H9 (cell line): ENCODE data around the gene EIF2S2. TPM values are rescaled to one million over a fixed set of nuclear protein-coding genes. Genes with fewer than 3 reads are reported as not detected.
"Not testable (repeated sequence)": the region's sequence is repeated elsewhere in the genome, so short reads cannot be mapped to it uniquely, and the experiment has no call there.

ENCODE experiments used
- DNase-seq: peaks from one replicate; pipeline ENCODE4 v3.0.0-alpha.2; 2017
- H2AFZ ChIP-seq: one replicate; pipeline ENCODE4 v1.6.1; 2013; ENCODE audit warnings: mild to moderate bottlenecking, low read length, control low read depth, moderate library complexity
- H2AK5ac ChIP-seq: 2 replicates; pipeline ENCODE4 v1.6.1; 2013; ENCODE audit warnings: low read length, control low read depth, mixed read lengths; ENCODE audit not compliant: insufficient read length
- H2BK120ac ChIP-seq: one replicate; pipeline ENCODE4 v1.6.1; 2013; ENCODE audit warnings: low read depth, mild to moderate bottlenecking, low read length, control low read depth, inconsistent platforms; ENCODE audit not compliant: poor library complexity, severe bottlenecking
- H2BK12ac ChIP-seq: 2 replicates; pipeline ENCODE4 v1.6.1; 2013; ENCODE audit warnings: low read length, control low read depth, mixed read lengths, low read depth; ENCODE audit not compliant: insufficient read length
- H2BK15ac ChIP-seq: 2 replicates; pipeline ENCODE4 v1.6.1; 2013; ENCODE audit warnings: low read depth, low read length, control low read depth
- H2BK20ac ChIP-seq: one replicate; pipeline ENCODE4 v1.6.1; 2013; ENCODE audit warnings: low read depth, mild to moderate bottlenecking, low read length, control low read depth, inconsistent platforms; ENCODE audit not compliant: poor library complexity, severe bottlenecking
- H2BK5ac ChIP-seq: 2 replicates; pipeline ENCODE4 v1.6.1; 2013; ENCODE audit warnings: low read length, control low read depth, mixed read lengths; ENCODE audit not compliant: insufficient read length
- H3K14ac ChIP-seq: 2 replicates; pipeline ENCODE4 v1.6.1; 2013; ENCODE audit warnings: low read length, control low read depth; ENCODE audit not compliant: insufficient read depth
- H3K18ac ChIP-seq: 2 replicates; pipeline ENCODE4 v1.6.1; 2013; ENCODE audit warnings: low read depth, mild to moderate bottlenecking, mixed read lengths, low read length, control low read depth; ENCODE audit not compliant: insufficient read length
- H3K23ac ChIP-seq: 2 replicates; pipeline ENCODE4 v1.6.1; 2013; ENCODE audit warnings: low read length, control low read depth, mixed read lengths, low read depth; ENCODE audit not compliant: insufficient read length
- H3K23me2 ChIP-seq: 2 replicates; pipeline ENCODE4 v1.6.1; 2013; ENCODE audit warnings: low read depth, mild to moderate bottlenecking, mixed read lengths, low read length, control low read depth; ENCODE audit not compliant: insufficient read length, poor library complexity, severe bottlenecking
- H3K27ac ChIP-seq: 2 replicates; pipeline ENCODE4 v1.5.1; 2013; ENCODE audit warnings: low read length, control low read depth, mixed read lengths, low read depth; ENCODE audit not compliant: insufficient read length
- H3K27me3 ChIP-seq: 2 replicates; pipeline ENCODE4 v1.6.1; 2013; ENCODE audit warnings: low read length, control low read depth, inconsistent platforms; ENCODE audit not compliant: insufficient read depth
- H3K4ac ChIP-seq: 2 replicates; pipeline ENCODE4 v1.6.1; 2013; ENCODE audit warnings: low read depth, mild to moderate bottlenecking, control low read depth, inconsistent platforms, low read length, moderate library complexity
- H3K4me1 ChIP-seq: 2 replicates; pipeline ENCODE4 v1.6.1; 2013; ENCODE audit warnings: low read length, control low read depth, inconsistent platforms; ENCODE audit not compliant: insufficient read depth
- H3K4me2 ChIP-seq: 2 replicates; pipeline ENCODE4 v1.6.1; 2013; ENCODE audit warnings: low read length, control low read depth, mixed read lengths; ENCODE audit not compliant: insufficient read length, insufficient read depth
- H3K56ac ChIP-seq: 2 replicates; pipeline ENCODE4 v1.6.1; 2013; ENCODE audit warnings: low read depth, mild to moderate bottlenecking, mixed read lengths, low read length, control low read depth; ENCODE audit not compliant: insufficient read length
- H3K79me1 ChIP-seq: 2 replicates; pipeline ENCODE4 v1.6.1; 2013; ENCODE audit warnings: low read depth, mild to moderate bottlenecking, moderate library complexity, low read length, control low read depth, inconsistent platforms; ENCODE audit not compliant: insufficient read depth, poor library complexity, severe bottlenecking
- H3K79me2 ChIP-seq: 2 replicates; pipeline ENCODE4 v1.6.1; 2013; ENCODE audit warnings: low read length, control low read depth, inconsistent platforms; ENCODE audit not compliant: insufficient read depth
- H3K9ac ChIP-seq: 2 replicates; pipeline ENCODE4 v1.6.1; 2013; ENCODE audit warnings: low read length, control low read depth, mixed read lengths; ENCODE audit not compliant: insufficient read length; ENCODE audit errors: extremely low read depth
- H3K9me3 ChIP-seq: one replicate; pipeline ENCODE4 v1.6.1; 2013; ENCODE audit warnings: low read depth, low read length, inconsistent platforms; ENCODE audit not compliant: control insufficient read depth
- H3T11ph ChIP-seq: one replicate; pipeline ENCODE4 v1.6.1; 2013; ENCODE audit warnings: mild to moderate bottlenecking, low read length, control low read depth, inconsistent platforms
- H4K20me1 ChIP-seq: one replicate; pipeline ENCODE4 v1.6.1; 2013; ENCODE audit not compliant: control insufficient read depth, insufficient read length, insufficient read depth
- H4K5ac ChIP-seq: 2 replicates; pipeline ENCODE4 v1.6.1; 2013; ENCODE audit warnings: low read depth, mild to moderate bottlenecking, mixed read lengths, low read length, control low read depth; ENCODE audit not compliant: insufficient read length
- H4K8ac ChIP-seq: replicated peaks from 2 replicates; pipeline ENCODE4 v1.6.1; 2013; ENCODE audit warnings: low read length, control low read depth, mixed read lengths, low read depth; ENCODE audit not compliant: insufficient read length
- H4K91ac ChIP-seq: 2 replicates; pipeline ENCODE4 v1.6.1; 2013; ENCODE audit warnings: low read depth, mild to moderate bottlenecking, moderate library complexity, mixed read lengths, low read length, control low read depth; ENCODE audit not compliant: insufficient read length
- H3K27ac Mint-ChIP-seq, 3 experiments: 2 replicates in 2 of 3; 3 replicates in 1 of 3; pipeline ENCODE4 v1.8.0; 2020 to 2021; ENCODE audit warnings: mixed read lengths in 3 of 3, mild to moderate bottlenecking in 1 of 3, moderate library complexity in 1 of 3
- H3K27me3 Mint-ChIP-seq: 2 replicates; pipeline ENCODE4 v1.8.0; 2021; ENCODE audit warnings: low read depth, mild to moderate bottlenecking, moderate library complexity, mixed read lengths
- H3K36me3 Mint-ChIP-seq, 3 experiments: 2 replicates in 2 of 3; 3 replicates in 1 of 3; pipeline ENCODE4 v1.8.0; 2020 to 2021; ENCODE audit warnings: low read depth in 3 of 3, mixed read lengths in 3 of 3; ENCODE audit not compliant: insufficient read depth in 1 of 3
- H3K4me1 Mint-ChIP-seq, 2 experiments: 2 replicates each; pipeline ENCODE4 v1.8.0; 2020; ENCODE audit warnings: mixed read lengths in 2 of 2
- H3K4me3 Mint-ChIP-seq, 2 experiments: 2 replicates in 1 of 2; 3 replicates in 1 of 2; pipeline ENCODE4 v1.8.0; 2020 to 2021; ENCODE audit warnings: mild to moderate bottlenecking in 2 of 2, mixed read lengths in 2 of 2, moderate library complexity in 1 of 2
- H3K9me3 Mint-ChIP-seq, 2 experiments: 2 replicates in 1 of 2; 3 replicates in 1 of 2; pipeline ENCODE4 v1.8.0; 2020; ENCODE audit warnings: mild to moderate bottlenecking in 2 of 2, mixed read lengths in 2 of 2, moderate library complexity in 1 of 2
- WGBS: extraction: QIAGEN DNeasy Blood & Tissue Kit; methylation state at CpG from one replicate; pipeline ENCODE4 v1.1.7; 2013; ENCODE audit warnings: missing lambda C conversion rate, low lambda C conversion rate, mixed read lengths; ENCODE audit not compliant: insufficient read length; ENCODE audit errors: extremely low coverage; 5-methylcytosine and 5-hydroxymethylcytosine counted together
- total RNA-seq: library from RNA; stranded (reverse); gene quantifications from 2 replicates; pipeline ENCODE4 v1.2.1, GENCODE V29; 2021
- TF ChIP-seq, protein P1 (sequence below): fragments of 200-600 bp; sonication (generic); conservative IDR thresholded peaks from 3 replicates; pipeline ENCODE4 v1.8.0; 2021; ENCODE audit warnings: antibody characterized with exemption, mild to moderate bottlenecking

Gene EIF2S2
- total RNA-seq, 1 experiment from 2014 or later = 188 TPM

DNA sequence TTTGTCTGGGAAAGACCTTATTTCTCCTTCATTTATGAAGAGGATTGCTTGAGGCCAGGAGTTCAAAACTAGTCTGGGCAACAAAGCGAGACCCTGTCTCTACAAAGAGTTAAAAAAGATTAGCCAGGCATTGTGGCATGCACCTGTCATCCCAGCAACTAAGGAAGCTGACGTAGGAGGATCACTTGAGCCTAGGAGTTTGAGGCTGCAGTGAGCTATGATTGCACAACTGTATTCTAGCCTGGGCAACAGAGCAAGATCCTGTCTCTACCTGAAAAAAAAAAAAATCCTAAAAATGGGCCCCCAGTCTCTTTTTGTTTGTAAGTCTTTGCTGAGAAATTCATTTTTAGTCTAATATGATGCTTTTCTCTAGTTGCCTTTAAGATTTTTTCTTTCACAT lies 29.2 kb upstream of the EIF2S2 start:
- H3K56ac ChIP-seq = no peak overlapping the region
- H3K27me3 Mint-ChIP-seq = peaks cover 3% of the 10 kb centered on the region
- no peak overlapping the region for H2AFZ ChIP-seq
- H3K27me3 ChIP-seq = no peaks in the 10 kb centered on the region
- TF ChIP-seq, protein P1, sequence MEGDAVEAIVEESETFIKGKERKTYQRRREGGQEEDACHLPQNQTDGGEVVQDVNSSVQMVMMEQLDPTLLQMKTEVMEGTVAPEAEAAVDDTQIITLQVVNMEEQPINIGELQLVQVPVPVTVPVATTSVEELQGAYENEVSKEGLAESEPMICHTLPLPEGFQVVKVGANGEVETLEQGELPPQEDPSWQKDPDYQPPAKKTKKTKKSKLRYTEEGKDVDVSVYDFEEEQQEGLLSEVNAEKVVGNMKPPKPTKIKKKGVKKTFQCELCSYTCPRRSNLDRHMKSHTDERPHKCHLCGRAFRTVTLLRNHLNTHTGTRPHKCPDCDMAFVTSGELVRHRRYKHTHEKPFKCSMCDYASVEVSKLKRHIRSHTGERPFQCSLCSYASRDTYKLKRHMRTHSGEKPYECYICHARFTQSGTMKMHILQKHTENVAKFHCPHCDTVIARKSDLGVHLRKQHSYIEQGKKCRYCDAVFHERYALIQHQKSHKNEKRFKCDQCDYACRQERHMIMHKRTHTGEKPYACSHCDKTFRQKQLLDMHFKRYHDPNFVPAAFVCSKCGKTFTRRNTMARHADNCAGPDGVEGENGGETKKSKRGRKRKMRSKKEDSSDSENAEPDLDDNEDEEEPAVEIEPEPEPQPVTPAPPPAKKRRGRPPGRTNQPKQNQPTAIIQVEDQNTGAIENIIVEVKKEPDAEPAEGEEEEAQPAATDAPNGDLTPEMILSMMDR = no peak
- H4K5ac ChIP-seq = no peak overlapping the region
- H3K23ac ChIP-seq = no peak overlapping the region
- no peak overlapping the region for H3K18ac ChIP-seq
- H3K9me3 Mint-ChIP-seq = no peaks in the 10 kb centered on the region
- H3K27ac Mint-ChIP-seq = no peak overlapping the region
- no peak overlapping the region for H3K4me2 ChIP-seq
- no CpG with 5 or more reads among the region's 2 CpGs for WGBS
- no peak overlapping the region for H3K4me3 Mint-ChIP-seq
- H3K4ac ChIP-seq = no peak overlapping the region
- H3K36me3 Mint-ChIP-seq = no peaks in the 10 kb centered on the region
- no peak overlapping the region for H2BK5ac ChIP-seq
- no peak overlapping the region for H4K8ac ChIP-seq
- H4K91ac ChIP-seq = no peak overlapping the region
- no peak overlapping the region for H2BK15ac ChIP-seq
- H3K27ac ChIP-seq = no peak overlapping the region
- no peaks in the 10 kb centered on the region for H3K23me2 ChIP-seq
- no peak for DNase-seq
- peaks cover 6% of the 10 kb centered on the region in 2 experiments; a peak in 3 of 4 replicates for H3K4me1 Mint-ChIP-seq
- no peak overlapping the region for H2BK12ac ChIP-seq
- H3K9me3 ChIP-seq = no peaks in the 10 kb centered on the region
- H3K79me1 ChIP-seq = no peaks in the 10 kb centered on the region
- H3K9ac ChIP-seq = no peak overlapping the region
- no peaks in the 10 kb centered on the region for H4K20me1 ChIP-seq
- H2BK20ac ChIP-seq = no peak overlapping the region
- no peaks in the 10 kb centered on the region for H3K4me1 ChIP-seq
- H3T11ph ChIP-seq = no peak overlapping the region
- H2BK120ac ChIP-seq = no peak overlapping the region
- H3K79me2 ChIP-seq = no peaks in the 10 kb centered on the region
- H2AK5ac ChIP-seq = no peak overlapping the region
- H3K14ac ChIP-seq = no peak overlapping the region

DNA sequence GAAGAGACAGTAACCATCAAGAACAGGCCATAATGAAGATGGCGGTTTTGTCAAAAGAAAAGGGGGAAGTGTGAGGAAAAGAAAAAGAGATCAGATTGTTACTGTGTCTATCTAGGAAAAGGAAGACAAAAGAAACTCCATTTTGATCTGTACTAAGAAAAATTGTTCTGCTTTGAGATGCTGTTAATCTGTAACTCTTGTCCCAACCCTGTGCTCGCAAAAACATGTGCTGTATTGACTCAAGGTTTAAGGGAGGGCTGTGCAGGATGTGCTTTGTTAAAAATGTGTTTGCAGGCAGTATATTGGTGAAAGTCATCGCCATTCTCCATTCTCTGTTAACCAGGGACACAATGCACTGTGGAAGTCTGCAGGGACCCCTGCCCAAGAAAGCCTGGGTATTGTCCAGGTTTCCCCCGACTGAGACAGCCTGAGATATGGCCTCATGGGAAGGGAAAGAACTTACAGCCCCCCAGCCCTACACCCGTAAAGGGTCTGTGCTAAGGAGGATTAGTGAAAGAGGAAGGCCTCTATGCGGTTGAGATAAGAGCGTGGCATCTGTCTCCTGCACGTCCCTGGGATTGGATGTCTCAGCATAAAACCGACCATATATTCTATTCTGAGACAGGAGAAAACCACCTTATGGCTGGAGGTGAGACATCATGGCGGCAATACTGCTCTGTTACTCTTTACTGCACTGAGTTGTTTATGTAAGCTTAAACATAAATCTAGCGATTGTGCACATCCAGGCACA lies 23.7 kb upstream of the EIF2S2 start:
- H4K5ac ChIP-seq, H3K4me1 Mint-ChIP-seq, H3K4me2 ChIP-seq, H2BK15ac ChIP-seq, H3K4me1 ChIP-seq, H2BK5ac ChIP-seq, H3T11ph ChIP-seq, H2BK12ac ChIP-seq, H3K27me3 ChIP-seq, H3K9ac ChIP-seq, H3K18ac ChIP-seq, H3K79me1 ChIP-seq, H2BK20ac ChIP-seq, H3K23me2 ChIP-seq, H3K27ac ChIP-seq, H2BK120ac ChIP-seq, H2AFZ ChIP-seq, H3K4ac ChIP-seq, H3K27ac Mint-ChIP-seq, H2AK5ac ChIP-seq, H4K8ac ChIP-seq, H3K9me3 ChIP-seq, H3K4me3 Mint-ChIP-seq, H3K23ac ChIP-seq, H4K91ac ChIP-seq, H4K20me1 ChIP-seq, H3K56ac ChIP-seq, H3K79me2 ChIP-seq, DNase-seq, H3K14ac ChIP-seq: not testable (repeated sequence)
- Mint-ChIP-seq H3K9me3 (peaks cover 14% of the 10 kb centered on the region in 2 experiments), H3K36me3 (peaks cover 0 to 11% (median 3%) of the 10 kb centered on the region in 3 experiments; a peak in 4 of 7 replicates), H3K27me3 (peaks cover 11% of the 10 kb centered on the region)
- WGBS = no CpG with 5 or more reads among the region's 11 CpGs
